Epithelial cell of esophagus (primary cell): ENCODE data around the gene CHST9.

ENCODE experiments used
- DNase-seq: peaks from one replicate; pipeline ENCODE4 v3.0.0; 2010; ENCODE audit warnings: low read depth
- H3K4me3 ChIP-seq: 2 replicates; pipeline ENCODE4 v1.5.1; 2011; ENCODE audit warnings: mild to moderate bottlenecking, low read length, control low read depth
- TF ChIP-seq, protein P1 (sequence below): IDR thresholded peaks from 2 replicates; pipeline ENCODE4 v1.5.1; 2011; ENCODE audit warnings: low read depth, mild to moderate bottlenecking, low read length, control low read depth, inconsistent platforms; ENCODE audit not compliant: insufficient read depth; ENCODE audit errors: missing control alignments

CHST9 gene

DNA sequence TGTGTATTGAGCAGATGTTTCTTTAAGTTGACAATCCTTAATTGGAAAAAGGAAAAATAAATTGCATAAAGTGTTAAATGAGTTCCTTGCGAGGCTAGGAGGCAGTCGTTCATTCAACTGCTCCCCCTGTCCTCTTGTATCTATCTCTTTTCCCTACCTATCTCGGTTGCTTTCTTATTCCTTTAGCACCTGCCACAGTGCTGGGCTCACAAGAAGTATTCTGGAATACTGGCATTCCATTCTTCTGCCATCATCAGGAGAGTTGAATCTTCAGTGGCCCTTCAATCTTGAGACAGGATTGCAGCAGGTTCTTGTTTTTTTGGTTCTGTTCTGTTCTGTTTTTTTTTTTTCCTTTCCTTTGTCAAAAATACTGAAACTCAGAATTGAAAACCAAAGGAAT lies 176.5 kb downstream of the CHST9 start:
- no peak overlapping the region for H3K4me3 ChIP-seq
- TF ChIP-seq, protein P1, sequence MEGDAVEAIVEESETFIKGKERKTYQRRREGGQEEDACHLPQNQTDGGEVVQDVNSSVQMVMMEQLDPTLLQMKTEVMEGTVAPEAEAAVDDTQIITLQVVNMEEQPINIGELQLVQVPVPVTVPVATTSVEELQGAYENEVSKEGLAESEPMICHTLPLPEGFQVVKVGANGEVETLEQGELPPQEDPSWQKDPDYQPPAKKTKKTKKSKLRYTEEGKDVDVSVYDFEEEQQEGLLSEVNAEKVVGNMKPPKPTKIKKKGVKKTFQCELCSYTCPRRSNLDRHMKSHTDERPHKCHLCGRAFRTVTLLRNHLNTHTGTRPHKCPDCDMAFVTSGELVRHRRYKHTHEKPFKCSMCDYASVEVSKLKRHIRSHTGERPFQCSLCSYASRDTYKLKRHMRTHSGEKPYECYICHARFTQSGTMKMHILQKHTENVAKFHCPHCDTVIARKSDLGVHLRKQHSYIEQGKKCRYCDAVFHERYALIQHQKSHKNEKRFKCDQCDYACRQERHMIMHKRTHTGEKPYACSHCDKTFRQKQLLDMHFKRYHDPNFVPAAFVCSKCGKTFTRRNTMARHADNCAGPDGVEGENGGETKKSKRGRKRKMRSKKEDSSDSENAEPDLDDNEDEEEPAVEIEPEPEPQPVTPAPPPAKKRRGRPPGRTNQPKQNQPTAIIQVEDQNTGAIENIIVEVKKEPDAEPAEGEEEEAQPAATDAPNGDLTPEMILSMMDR, result no peak
- DNase-seq, result peak; percentile 18

DNA sequence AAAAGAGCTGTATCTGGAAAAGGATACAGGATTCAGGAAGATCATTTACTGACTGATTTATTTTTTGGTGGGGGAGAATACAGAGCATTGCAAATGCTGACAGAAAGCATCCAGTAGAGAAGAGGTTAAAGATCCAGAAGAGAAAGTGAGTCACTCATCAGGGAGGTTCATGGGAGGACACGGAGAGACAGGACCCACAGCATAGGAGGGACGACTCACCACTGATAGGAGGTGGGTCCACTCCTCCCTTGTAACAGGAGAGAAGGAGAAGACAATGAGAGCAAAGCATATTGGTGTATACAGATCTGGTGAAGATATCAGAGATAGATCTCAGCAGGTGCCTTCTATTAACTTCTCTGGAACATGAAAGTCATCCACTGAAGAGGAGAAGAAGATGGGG lies 177.2 kb downstream of the CHST9 start:
- peak; percentile 74 for DNase-seq
- no peak overlapping the region for H3K4me3 ChIP-seq
- TF ChIP-seq, protein P1, result no peak

DNA sequence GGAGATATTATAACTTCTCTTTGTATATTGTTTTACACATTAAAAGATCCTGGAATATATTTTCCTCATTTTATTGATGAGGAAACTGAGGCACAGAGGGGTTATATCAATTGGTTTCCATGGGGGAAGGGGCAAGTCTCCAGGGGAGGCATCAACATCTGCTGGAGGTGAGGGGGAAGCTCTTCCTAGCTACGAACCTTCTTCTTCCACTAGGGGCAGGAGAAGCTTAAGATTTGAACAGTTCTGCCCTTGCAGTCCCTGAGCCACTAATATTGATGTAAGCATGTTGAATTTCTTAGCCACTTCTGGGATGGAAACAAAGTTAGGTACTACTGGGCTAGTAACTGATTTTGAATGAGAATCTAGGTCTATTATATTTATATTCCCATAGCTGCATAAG lies 179.5 kb downstream of the CHST9 start:
- peak; percentile 30 for DNase-seq
- H3K4me3 ChIP-seq, result no peak overlapping the region
- TF ChIP-seq, protein P1, result peak; percentile 61

DNA sequence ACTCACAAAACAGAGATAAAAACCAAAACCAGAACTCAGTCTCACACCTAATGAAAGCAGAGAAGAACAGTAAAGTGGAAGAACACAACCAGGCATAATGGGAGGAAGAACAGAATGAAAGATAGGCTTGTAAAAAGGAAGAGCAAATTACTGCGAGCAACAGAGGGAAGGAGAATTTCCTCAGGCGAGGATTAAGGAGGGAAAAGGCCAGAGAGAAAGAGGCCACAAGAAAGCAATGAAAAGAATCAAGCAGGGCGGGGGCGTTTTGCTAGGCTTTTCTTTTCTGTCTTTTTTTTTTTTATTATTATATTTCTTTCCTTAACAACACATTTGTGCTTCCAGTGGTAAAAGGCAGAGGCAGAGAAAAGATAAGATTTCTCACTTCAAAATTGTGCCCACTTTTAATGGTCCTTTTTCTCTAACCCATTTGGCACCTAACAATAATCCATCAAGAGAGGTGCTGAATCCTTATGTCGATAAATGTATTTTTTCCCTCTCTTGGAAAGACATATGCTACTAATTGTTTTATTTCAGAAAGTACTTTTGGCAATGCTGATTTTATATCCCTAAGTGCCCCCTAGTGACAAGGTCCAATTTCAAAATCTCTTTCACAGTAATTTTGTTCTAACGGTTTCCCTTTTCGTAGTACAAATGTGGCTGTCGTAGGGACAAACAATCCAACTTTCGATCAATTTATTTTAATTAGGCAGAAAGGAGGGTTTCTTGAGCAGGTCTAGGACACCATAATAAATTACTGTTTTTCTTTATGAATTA lies 180.9 kb downstream of the CHST9 start:
- H3K4me3 ChIP-seq, result no peak overlapping the region
- TF ChIP-seq, protein P1, result peak; percentile 31
- peak; percentile 9 for DNase-seq

DNA sequence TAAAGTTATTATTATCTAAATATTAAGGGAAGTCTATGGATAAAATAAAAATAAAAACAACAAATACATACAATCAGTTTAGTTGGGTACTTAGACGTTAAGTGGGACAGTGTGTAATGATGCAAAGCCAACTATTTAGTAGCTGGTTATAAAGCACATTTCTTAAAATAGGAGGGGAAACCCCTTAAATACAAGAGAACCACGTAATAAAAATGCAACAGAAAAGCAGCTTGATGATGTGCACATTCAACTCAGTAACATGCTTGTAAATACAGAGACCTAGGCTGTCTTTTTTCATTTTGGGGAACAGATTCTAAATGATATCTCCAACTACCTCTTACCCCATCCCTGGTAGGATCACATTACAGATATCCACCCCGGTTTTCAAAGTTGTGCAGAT lies 185.3 kb downstream of the CHST9 start:
- TF ChIP-seq, protein P1, result no peak
- no peak for DNase-seq

DNA sequence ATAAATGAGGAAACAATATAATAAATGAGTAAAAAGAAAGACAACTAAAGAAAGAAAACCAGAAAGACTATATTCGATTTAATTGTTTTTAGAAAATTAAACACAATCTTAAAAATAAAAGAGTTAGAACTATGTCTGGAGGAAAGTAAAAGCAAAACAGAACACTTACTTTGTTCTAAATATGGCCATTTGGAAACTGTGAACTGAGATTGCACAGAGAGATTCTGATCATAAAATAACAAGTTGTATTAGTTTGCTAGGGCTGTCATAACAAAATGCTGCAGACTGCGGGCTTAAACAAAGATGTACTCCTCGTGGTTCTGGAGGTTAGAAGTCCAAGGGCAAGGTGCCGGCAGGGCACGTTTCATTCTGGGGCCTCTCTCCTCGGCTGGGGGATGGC lies 191.5 kb downstream of the CHST9 start:
- DNase-seq, result no peak
- no peak overlapping the region for H3K4me3 ChIP-seq
- TF ChIP-seq, protein P1, result no peak

More for the DNA sequence above, 185.3 kb downstream of the CHST9 start:
- H3K4me3 ChIP-seq, result no peak overlapping the region

DNA sequence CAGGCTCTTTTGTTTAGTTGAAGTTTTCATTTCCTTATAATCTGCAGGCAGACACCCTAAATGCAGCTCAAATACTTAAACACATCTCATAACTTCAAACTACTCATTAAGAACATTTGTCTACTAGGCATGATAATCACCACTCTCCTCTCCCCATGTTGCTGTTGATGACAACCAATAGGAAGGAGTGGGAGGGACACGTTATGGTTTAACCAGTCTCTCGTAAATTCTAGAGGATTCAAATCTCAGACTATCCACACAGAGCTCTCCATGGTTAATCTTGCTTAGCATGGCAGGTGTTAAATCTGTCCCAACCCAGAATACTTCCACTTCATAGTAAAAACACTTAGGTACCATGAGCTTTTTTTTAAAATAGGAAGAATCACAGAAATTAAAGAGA lies 192.2 kb downstream of the CHST9 start:
- TF ChIP-seq, protein P1, result no peak
- no peak overlapping the region for H3K4me3 ChIP-seq
- no peak for DNase-seq
